Endothelial cell of umbilical vein (primary cell): ENCODE data around the gene HDLBP. TPM values are rescaled to one million over a fixed set of nuclear protein-coding genes. Genes with fewer than 3 reads are reported as not detected.

Experiments
- BruUV-seq: library from RNA; stranded (reverse); fragments of 400-500 nt; replicated peaks from 2 replicates; lab custom pipeline; 2021; lab: Mats Ljungman, UMichigan
- CTCF ChIA-PET: fragments of 300-600, 350-600 bp; sonication (Branson Sonifier 250); formaldehyde crosslinking; loops from one replicate; lab custom pipeline; 2021; ENCODE audit warnings: antibody characterized with exemption, inconsistent platforms; lab: Charles Lee
- POLR2A ChIA-PET: fragments of 300-600, 350-600 bp; sonication (Branson Sonifier 250); formaldehyde crosslinking; loops from one replicate; lab custom pipeline; 2021; ENCODE audit warnings: antibody characterized with exemption, inconsistent platforms; lab: Charles Lee
- DNase-seq: peaks from one replicate; pipeline ENCODE4 v3.0.0-alpha.2; 2011; ENCODE audit warnings: low read depth, low spot score
- FAIRE-seq: peaks from 2 replicates; lab custom pipeline; 2011; peaks lifted over from hg19 to GRCh38; lab: Jason Lieb, UNC
- H2AFZ ChIP-seq: 2 replicates; pipeline ENCODE4 v1.6.0; 2012; ENCODE audit warnings: low read depth, low read length, control low read depth, inconsistent platforms
- H3K27ac ChIP-seq: 2 replicates; pipeline ENCODE4 v1.5.1; 2011; ENCODE audit warnings: low read depth, mild to moderate bottlenecking, control low read depth, low read length, moderate library complexity; ENCODE audit not compliant: insufficient read depth
- H3K27me3 ChIP-seq, 2 experiments: 2 replicates each; pipeline versions ENCODE4 v1.6.0 to v1.6.1; 2011; ENCODE audit warnings: low read length in 2 of 2, mixed read lengths in 1 of 2; ENCODE audit not compliant: control insufficient read depth in 2 of 2, insufficient read depth in 2 of 2
- H3K36me3 ChIP-seq, 2 experiments: 2 replicates in 1 of 2; 3 replicates in 1 of 2; pipeline ENCODE4 v1.5.1; 2011; ENCODE audit warnings: low read length in 2 of 2, mild to moderate bottlenecking in 1 of 2, moderate library complexity in 1 of 2; ENCODE audit not compliant: control insufficient read depth in 2 of 2, insufficient read depth in 2 of 2; ENCODE audit errors: extremely low read depth in 1 of 2
- H3K4me1 ChIP-seq: 3 replicates; pipeline ENCODE4 v1.5.1; 2011; ENCODE audit warnings: mild to moderate bottlenecking, low read length; ENCODE audit not compliant: control insufficient read depth, insufficient read depth; ENCODE audit errors: extremely low read depth
- H3K4me2 ChIP-seq: 2 replicates; pipeline ENCODE4 v1.6.1; 2011; ENCODE audit warnings: low read length, control low read depth, mixed read lengths; ENCODE audit not compliant: insufficient read depth
- H3K4me3 ChIP-seq, 3 experiments: fragments of 200-600 bp in 1 of 3; sonication (generic), shearing (Covaris generic) in 1 of 3; replicated peaks in 1 of 3; 2 replicates each; pipeline ENCODE4 v1.5.1; 2011 to 2016; ENCODE audit warnings: control low read depth in 3 of 3, low read length in 3 of 3, mild to moderate bottlenecking in 2 of 3, inconsistent platforms in 1 of 3, low read depth in 1 of 3, moderate library complexity in 1 of 3; ENCODE audit not compliant: insufficient read depth in 1 of 3
- H3K79me2 ChIP-seq: 2 replicates; pipeline ENCODE4 v1.6.0; 2012; ENCODE audit warnings: low read length, inconsistent platforms; ENCODE audit not compliant: control insufficient read depth, insufficient read depth
- H3K9ac ChIP-seq: replicated peaks from 2 replicates; pipeline ENCODE3; 2011; ENCODE audit warnings: low read length, control low read depth; ENCODE audit not compliant: insufficient read depth; ENCODE audit errors: extremely low read depth
- H3K9me1 ChIP-seq: replicated peaks from 3 replicates; pipeline ENCODE4 v1.6.0; 2011; ENCODE audit warnings: mild to moderate bottlenecking, low read length; ENCODE audit not compliant: control insufficient read depth, insufficient read depth; ENCODE audit errors: extremely low read depth
- H3K9me3 ChIP-seq: replicated peaks from 2 replicates; pipeline ENCODE4 v1.5.1; 2012; ENCODE audit warnings: low read length, inconsistent platforms; ENCODE audit not compliant: control insufficient read depth, insufficient read depth
- H4K20me1 ChIP-seq: replicated peaks from 2 replicates; pipeline ENCODE3; 2011; ENCODE audit warnings: mild to moderate bottlenecking, low read length; ENCODE audit not compliant: control insufficient read depth, insufficient read depth; ENCODE audit errors: extremely low read depth
- CTCF ChIP-seq, 2 donors: IDR thresholded peaks; 1 replicate in 1 of 2; 2 replicates in 1 of 2; pipeline ENCODE4 v1.5.1; 2011; ENCODE audit warnings: low read length in 2 of 2, mild to moderate bottlenecking in 2 of 2, moderate library complexity in 2 of 2, control low read depth in 1 of 2, inconsistent platforms in 1 of 2, low read depth in 1 of 2; ENCODE audit not compliant: insufficient read depth in 1 of 2; ENCODE audit errors: extremely low read depth in 1 of 2
- EZH2 ChIP-seq: IDR thresholded peaks from 2 replicates; pipeline ENCODE4 v1.6.1; 2012; ENCODE audit warnings: borderline replicate concordance, low read depth, mild to moderate bottlenecking, moderate library complexity, low read length, inconsistent platforms; ENCODE audit not compliant: severe bottlenecking
- FOS ChIP-seq: IDR thresholded peaks from 2 replicates; pipeline ENCODE4 v1.6.1; 2011; ENCODE audit warnings: mild to moderate bottlenecking, low read length, moderate library complexity, borderline replicate concordance; ENCODE audit not compliant: insufficient read depth
- GATA2 ChIP-seq: IDR thresholded peaks from 2 replicates; pipeline ENCODE4 v1.7.0; 2011; ENCODE audit warnings: low read depth, mild to moderate bottlenecking, moderate library complexity, mixed read lengths, low read length; ENCODE audit not compliant: insufficient read length, insufficient read depth
- JUN ChIP-seq: IDR thresholded peaks from 2 replicates; pipeline ENCODE4 v1.6.1; 2011; ENCODE audit warnings: borderline replicate concordance, low read depth; ENCODE audit not compliant: insufficient read length, insufficient read depth
- MAX ChIP-seq: IDR thresholded peaks from 2 replicates; pipeline ENCODE4 v1.6.1; 2011; ENCODE audit not compliant: insufficient read depth, insufficient read length
- MYC ChIP-seq: IDR thresholded peaks from one replicate; pipeline ENCODE4 v1.6.1; 2011; ENCODE audit warnings: mild to moderate bottlenecking, low read depth, low read length
- POLR2A ChIP-seq: IDR thresholded peaks from 2 replicates; pipeline ENCODE4 v1.6.1; 2012; ENCODE audit warnings: low read depth, mild to moderate bottlenecking, control low read depth, low read length
- POLR2AphosphoS5 ChIP-seq: IDR thresholded peaks from 2 replicates; pipeline ENCODE4 v1.6.1; 2012; ENCODE audit warnings: low read depth, mild to moderate bottlenecking, control low read depth, low read length, moderate library complexity; ENCODE audit not compliant: insufficient read depth
- dilution Hi-C: fragments of 300-500 bp; cut with MboI; formaldehyde crosslinking; loops from one replicate; pipeline ENCODE4 v1.15.0; 2019; ENCODE audit warnings: low sequenced_read_pairs; ENCODE audit not compliant: extremely low pct_ligation_motif_present
- intact Hi-C: fragments of 100-400 bp; cut with micrococcal nuclease; formaldehyde crosslinking; loops from one replicate; pipeline ENCODE4 v1.10.0; 2022
- polyA plus RNA-seq, 4 experiments: library from polyadenylated mRNA; depleted of rRNA in 3 of 4; stranded (reverse) in 3 of 4; unstranded in 1 of 4; fragments of >200 nt; gene quantifications; 2 replicates each; pipeline versions ENCODE4 v1.2.1 to v1.2.3, GENCODE V29; 2011 to 2012; ENCODE audit warnings: missing spikeins in 1 of 4
- total RNA-seq: library from RNA; stranded (reverse); gene quantifications from 2 replicates; pipeline ENCODE4 v1.2.3, GENCODE V29; 2021

The HDLBP gene
- total and polyA plus RNA-seq, 2 donors (not counting 3 experiments of a cell fraction or from before 2014, with no cell fraction given) = 379 to 569 TPM

- TF ChIP-seq FOS (no peak), MAX (no peak), MYC (no peak), GATA2 (no peak), POLR2AphosphoS5 (no peak), JUN (no peak), POLR2A (no peak), EZH2 (no peak), CTCF (IDR thresholded peaks at IDR 0.05; ENCODE audit: extremely low read depth in 1 of 2, insufficient read depth in 1 of 2, low read depth in 1 of 2, low read length in 2 of 2) (no peak)
- no peaks in the 10 kb centered on the region for H3K9me3 ChIP-seq
- H3K4me1 ChIP-seq = no peaks in the 10 kb centered on the region
- no peak overlapping the region for H3K4me2 ChIP-seq
- no peak overlapping the region for H3K9ac ChIP-seq
- intact Hi-C loops (no loop called here), dilution Hi-C loops (no loop called here)
- no peak overlapping the region for H3K27ac ChIP-seq
- H3K79me2 ChIP-seq = peaks cover 2% of the 10 kb centered on the region
- DNase-seq = no peak
- no peak for FAIRE-seq
- H4K20me1 ChIP-seq = no peaks in the 10 kb centered on the region
- no TSS peak for BruUV-seq
- no peak overlapping the region for H2AFZ ChIP-seq
- CTCF ChIA-PET = interaction anchor here (1.1 to 1.2 kb wide), 2 partner anchors 9 to 32 kb away, joined by 3 read pairs; no protein-coding TSS in a partner anchor
- no peaks in the 10 kb centered on the region for H3K27me3 ChIP-seq
- POLR2A ChIA-PET = no interaction called here
- H3K36me3 ChIP-seq = peaks cover 42 to 83% of the 10 kb centered on the region in 2 experiments
- no peaks in the 10 kb centered on the region for H3K9me1 ChIP-seq
- H3K4me3 ChIP-seq = no peak overlapping the region
Observed at GRCh38 chr2:241248897-241249296, 66.6 kb downstream of the HDLBP start.
